ENCODE data around the gene GALNT11.
"Not testable (repeated sequence)": the region's sequence is repeated elsewhere in the genome, so short reads cannot be mapped to it uniquely, and the experiment has no call there.

The GALNT11 gene

GRCh38 chr7:152030059-152030458, 4.6 kb downstream of the GALNT11 start:
- DNase-seq: peak; percentile 75
- WGBS (ENCODE audit: extremely low coverage, insufficient coverage, low lambda C conversion rate): no CpG with 5 or more reads among the region's 10 CpGs
- H3K4ac ChIP-seq (ENCODE audit: low read depth, low read length): not testable (repeated sequence)

GRCh38 chr7:152030639-152031038, 5.2 kb downstream of the GALNT11 start:
- H3K79me2 ChIP-seq (ENCODE audit: control insufficient read depth, insufficient read depth, low read length); H3K56ac ChIP-seq (ENCODE audit: low read length); H3K79me1 ChIP-seq (ENCODE audit: low read length); H3K4ac ChIP-seq (ENCODE audit: low read depth, low read length); H3K27ac ChIP-seq (ENCODE audit: low read depth, low read length); H3K4me2 ChIP-seq (ENCODE audit: low read length); H3K36me3 ChIP-seq (ENCODE audit: control insufficient read depth, insufficient read depth, low read length); H4K5ac ChIP-seq (ENCODE audit: low read length); H3K4me3 ChIP-seq (ENCODE audit: low read length); H3K4me1 ChIP-seq (ENCODE audit: control insufficient read depth, low read depth, low read length); H3K18ac ChIP-seq (ENCODE audit: low read length); H3K27me3 ChIP-seq (ENCODE audit: insufficient read depth, low read length, poor library complexity); H3K9ac ChIP-seq (ENCODE audit: low read length); H3K23ac ChIP-seq (ENCODE audit: low read length); DNase-seq; H2BK5ac ChIP-seq (ENCODE audit: low read length); H4K8ac ChIP-seq (ENCODE audit: low read depth, low read length); H2BK120ac ChIP-seq (ENCODE audit: low read depth, low read length); H2AK5ac ChIP-seq (ENCODE audit: low read length); H2BK15ac ChIP-seq (replicated peaks; ENCODE audit: low read depth): not testable (repeated sequence)
- WGBS (ENCODE audit: extremely low coverage, insufficient coverage, low lambda C conversion rate): no CpG with 5 or more reads among the region's 1 CpG

More at GRCh38 chr7:152030059-152030458, 4.6 kb downstream of the GALNT11 start:
- not testable (repeated sequence) for H3K79me2 ChIP-seq (ENCODE audit: control insufficient read depth, insufficient read depth, low read length); H3K4me2 ChIP-seq (ENCODE audit: low read length); H3K23ac ChIP-seq (ENCODE audit: low read length); H3K4me3 ChIP-seq (ENCODE audit: low read length); H2AK5ac ChIP-seq (ENCODE audit: low read length); H3K9ac ChIP-seq (ENCODE audit: low read length); H3K56ac ChIP-seq (ENCODE audit: low read length); H4K8ac ChIP-seq (ENCODE audit: low read depth, low read length); H4K5ac ChIP-seq (ENCODE audit: low read length); H3K18ac ChIP-seq (ENCODE audit: low read length); H3K4me1 ChIP-seq (ENCODE audit: control insufficient read depth, low read depth, low read length); H2BK120ac ChIP-seq (ENCODE audit: low read depth, low read length); H3K79me1 ChIP-seq (ENCODE audit: low read length); H3K36me3 ChIP-seq (ENCODE audit: control insufficient read depth, insufficient read depth, low read length); H2BK15ac ChIP-seq (replicated peaks; ENCODE audit: low read depth); H3K27ac ChIP-seq (ENCODE audit: low read depth, low read length); H3K27me3 ChIP-seq (ENCODE audit: insufficient read depth, low read length, poor library complexity); H2BK5ac ChIP-seq (ENCODE audit: low read length)

- peak overlapping the region; percentile 49 for H3K56ac ChIP-seq (ENCODE audit: low read length)
- H2BK5ac ChIP-seq (ENCODE audit: low read length): no peak overlapping the region
- H3K79me1 ChIP-seq (ENCODE audit: low read length): peaks cover 4% of the 10 kb centered on the region
- no peak for DNase-seq
- H2AK5ac ChIP-seq (ENCODE audit: low read length): no peak overlapping the region
- H2BK15ac ChIP-seq (replicated peaks; ENCODE audit: low read depth): no peak overlapping the region
- H3K79me2 ChIP-seq (ENCODE audit: control insufficient read depth, insufficient read depth, low read length): no peaks in the 10 kb centered on the region
- H3K9ac ChIP-seq (ENCODE audit: low read length): peak overlapping the region; percentile 32
- no peak overlapping the region for H3K23ac ChIP-seq (ENCODE audit: low read length)
- no peak overlapping the region for H3K18ac ChIP-seq (ENCODE audit: low read length)
- WGBS (ENCODE audit: extremely low coverage, insufficient coverage, low lambda C conversion rate): no CpG with 5 or more reads among the region's 5 CpGs
- no peak overlapping the region for H3K4me3 ChIP-seq (ENCODE audit: low read length)
- H3K36me3 ChIP-seq (ENCODE audit: control insufficient read depth, insufficient read depth, low read length): no peaks in the 10 kb centered on the region
- H4K8ac ChIP-seq (ENCODE audit: low read depth, low read length): peak overlapping the region; percentile 28
- H3K4me1 ChIP-seq (ENCODE audit: control insufficient read depth, low read depth, low read length): peaks cover 3% of the 10 kb centered on the region
- H3K27ac ChIP-seq (ENCODE audit: low read depth, low read length): no peak overlapping the region
- no peak overlapping the region for H4K5ac ChIP-seq (ENCODE audit: low read length)
- no peak overlapping the region for H3K4ac ChIP-seq (ENCODE audit: low read depth, low read length)
- no peaks in the 10 kb centered on the region for H3K27me3 ChIP-seq (ENCODE audit: insufficient read depth, low read length, poor library complexity)
- peak overlapping the region; percentile 32 for H3K4me2 ChIP-seq (ENCODE audit: low read length)
- no peak overlapping the region for H2BK120ac ChIP-seq (ENCODE audit: low read depth, low read length)
Observed at GRCh38 chr7:152035817-152036216, 10.3 kb downstream of the GALNT11 start.

GRCh38 chr7:152038410-152038809, 12.9 kb downstream of the GALNT11 start:
- not testable (repeated sequence) for H2BK5ac ChIP-seq (ENCODE audit: low read length); H3K36me3 ChIP-seq (ENCODE audit: control insufficient read depth, insufficient read depth, low read length); H2BK120ac ChIP-seq (ENCODE audit: low read depth, low read length); H3K27me3 ChIP-seq (ENCODE audit: insufficient read depth, low read length, poor library complexity); H3K79me2 ChIP-seq (ENCODE audit: control insufficient read depth, insufficient read depth, low read length); H3K4me1 ChIP-seq (ENCODE audit: control insufficient read depth, low read depth, low read length); H3K4me2 ChIP-seq (ENCODE audit: low read length); H3K4ac ChIP-seq (ENCODE audit: low read depth, low read length); H3K9ac ChIP-seq (ENCODE audit: low read length); H3K23ac ChIP-seq (ENCODE audit: low read length); H4K8ac ChIP-seq (ENCODE audit: low read depth, low read length); H3K4me3 ChIP-seq (ENCODE audit: low read length); H3K79me1 ChIP-seq (ENCODE audit: low read length); H3K27ac ChIP-seq (ENCODE audit: low read depth, low read length); H2AK5ac ChIP-seq (ENCODE audit: low read length); H3K56ac ChIP-seq (ENCODE audit: low read length); DNase-seq; H2BK15ac ChIP-seq (replicated peaks; ENCODE audit: low read depth); H4K5ac ChIP-seq (ENCODE audit: low read length); H3K18ac ChIP-seq (ENCODE audit: low read length)
- WGBS (ENCODE audit: extremely low coverage, insufficient coverage, low lambda C conversion rate): no CpG with 5 or more reads among the region's 5 CpGs

GRCh38 chr7:152043086-152043485, 17.6 kb downstream of the GALNT11 start:
- H3K23ac ChIP-seq (ENCODE audit: low read length); H4K5ac ChIP-seq (ENCODE audit: low read length); H3K18ac ChIP-seq (ENCODE audit: low read length); H2BK5ac ChIP-seq (ENCODE audit: low read length); H3K56ac ChIP-seq (ENCODE audit: low read length); H3K27me3 ChIP-seq (ENCODE audit: insufficient read depth, low read length, poor library complexity); H2AK5ac ChIP-seq (ENCODE audit: low read length); H3K4me3 ChIP-seq (ENCODE audit: low read length); H3K36me3 ChIP-seq (ENCODE audit: control insufficient read depth, insufficient read depth, low read length); H3K9ac ChIP-seq (ENCODE audit: low read length); H2BK15ac ChIP-seq (replicated peaks; ENCODE audit: low read depth); H3K4me1 ChIP-seq (ENCODE audit: control insufficient read depth, low read depth, low read length); H4K8ac ChIP-seq (ENCODE audit: low read depth, low read length); H3K79me1 ChIP-seq (ENCODE audit: low read length); H2BK120ac ChIP-seq (ENCODE audit: low read depth, low read length); H3K79me2 ChIP-seq (ENCODE audit: control insufficient read depth, insufficient read depth, low read length); H3K27ac ChIP-seq (ENCODE audit: low read depth, low read length); H3K4me2 ChIP-seq (ENCODE audit: low read length); DNase-seq; H3K4ac ChIP-seq (ENCODE audit: low read depth, low read length): not testable (repeated sequence)
- WGBS (ENCODE audit: extremely low coverage, insufficient coverage, low lambda C conversion rate): no CpG with 5 or more reads among the region's 8 CpGs

GRCh38 chr7:152044909-152045308, 19.4 kb downstream of the GALNT11 start:
- not testable (repeated sequence) for H3K4ac ChIP-seq (ENCODE audit: low read depth, low read length); H3K27me3 ChIP-seq (ENCODE audit: insufficient read depth, low read length, poor library complexity); H3K27ac ChIP-seq (ENCODE audit: low read depth, low read length); H2AK5ac ChIP-seq (ENCODE audit: low read length); H2BK15ac ChIP-seq (replicated peaks; ENCODE audit: low read depth); DNase-seq; H4K8ac ChIP-seq (ENCODE audit: low read depth, low read length); H3K18ac ChIP-seq (ENCODE audit: low read length); H3K4me1 ChIP-seq (ENCODE audit: control insufficient read depth, low read depth, low read length); H3K79me2 ChIP-seq (ENCODE audit: control insufficient read depth, insufficient read depth, low read length); H3K36me3 ChIP-seq (ENCODE audit: control insufficient read depth, insufficient read depth, low read length); H3K23ac ChIP-seq (ENCODE audit: low read length); H3K9ac ChIP-seq (ENCODE audit: low read length); H3K56ac ChIP-seq (ENCODE audit: low read length); H2BK120ac ChIP-seq (ENCODE audit: low read depth, low read length); H3K4me3 ChIP-seq (ENCODE audit: low read length); H4K5ac ChIP-seq (ENCODE audit: low read length); H3K4me2 ChIP-seq (ENCODE audit: low read length); H2BK5ac ChIP-seq (ENCODE audit: low read length); H3K79me1 ChIP-seq (ENCODE audit: low read length)
- WGBS (ENCODE audit: extremely low coverage, insufficient coverage, low lambda C conversion rate): no CpG with 5 or more reads among the region's 3 CpGs

Measured in mesendoderm (in vitro differentiated cells).